Measurements from ENCODE around the gene APLNR. TPM values are rescaled to one million over a fixed set of nuclear protein-coding genes. Genes with fewer than 3 reads are reported as not detected.

The APLNR gene
- total RNA-seq, 1 experiment from 2014 or later, result 0.66 TPM

GRCh38 chr11:57266157-57266556 is 29.1 kb upstream of the APLNR start (continued):
- TF ChIP-seq ZNF512 (CRISPR knock-in tag; IDR thresholded peaks at IDR 0.05; ENCODE audit: borderline replicate concordance) (no peak), PRRX2 (CRISPR knock-in tag; IDR thresholded peaks at IDR 0.05) (no peak)
- TF ChIP-seq, protein P1, sequence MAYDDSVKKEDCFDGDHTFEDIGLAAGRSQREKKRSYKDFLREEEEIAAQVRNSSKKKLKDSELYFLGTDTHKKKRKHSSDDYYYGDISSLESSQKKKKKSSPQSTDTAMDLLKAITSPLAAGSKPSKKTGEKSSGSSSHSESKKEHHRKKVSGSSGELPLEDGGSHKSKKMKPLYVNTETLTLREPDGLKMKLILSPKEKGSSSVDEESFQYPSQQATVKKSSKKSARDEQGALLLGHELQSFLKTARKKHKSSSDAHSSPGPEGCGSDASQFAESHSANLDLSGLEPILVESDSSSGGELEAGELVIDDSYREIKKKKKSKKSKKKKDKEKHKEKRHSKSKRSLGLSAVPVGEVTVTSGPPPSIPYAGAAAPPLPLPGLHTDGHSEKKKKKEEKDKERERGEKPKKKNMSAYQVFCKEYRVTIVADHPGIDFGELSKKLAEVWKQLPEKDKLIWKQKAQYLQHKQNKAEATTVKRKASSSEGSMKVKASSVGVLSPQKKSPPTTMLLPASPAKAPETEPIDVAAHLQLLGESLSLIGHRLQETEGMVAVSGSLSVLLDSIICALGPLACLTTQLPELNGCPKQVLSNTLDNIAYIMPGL (CRISPR knock-in tag; IDR thresholded peaks at IDR 0.05), result no peak

GRCh38 chr11:57263351-57263750 is 26.3 kb upstream of the APLNR start:
- peaks cover 31% of the 10 kb centered on the region for H3K4me1 Mint-ChIP-seq
- peak overlapping the region; percentile 99 for H3K27ac Mint-ChIP-seq
- peak; percentile 81 for ATAC-seq
- peaks cover 4% of the 10 kb centered on the region; the same call in 1 of the 2 replicates for H3K27me3 Mint-ChIP-seq (ENCODE audit: low read depth)
- H3K36me3 Mint-ChIP-seq, result peaks cover 35% of the 10 kb centered on the region
- TF ChIP-seq USF1 (CRISPR knock-in tag; IDR thresholded peaks at IDR 0.05), result no peak
- TF ChIP-seq, protein P2, sequence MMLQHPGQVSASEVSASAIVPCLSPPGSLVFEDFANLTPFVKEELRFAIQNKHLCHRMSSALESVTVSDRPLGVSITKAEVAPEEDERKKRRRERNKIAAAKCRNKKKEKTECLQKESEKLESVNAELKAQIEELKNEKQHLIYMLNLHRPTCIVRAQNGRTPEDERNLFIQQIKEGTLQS (CRISPR knock-in tag; conservative IDR thresholded peaks at IDR 0.05), result no peak
- TF ChIP-seq, protein P3, sequence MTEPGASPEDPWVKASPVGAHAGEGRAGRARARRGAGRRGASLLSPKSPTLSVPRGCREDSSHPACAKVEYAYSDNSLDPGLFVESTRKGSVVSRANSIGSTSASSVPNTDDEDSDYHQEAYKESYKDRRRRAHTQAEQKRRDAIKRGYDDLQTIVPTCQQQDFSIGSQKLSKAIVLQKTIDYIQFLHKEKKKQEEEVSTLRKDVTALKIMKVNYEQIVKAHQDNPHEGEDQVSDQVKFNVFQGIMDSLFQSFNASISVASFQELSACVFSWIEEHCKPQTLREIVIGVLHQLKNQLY (CRISPR knock-in tag; IDR thresholded peaks at IDR 0.05), result no peak
- TF ChIP-seq FOXP4 (CRISPR knock-in tag; IDR thresholded peaks at IDR 0.05), result no peak
- no peak for TF ChIP-seq NR3C1 (CRISPR knock-in tag; conservative IDR thresholded peaks at IDR 0.05; ENCODE audit: low read depth)
- TF ChIP-seq, protein P4, sequence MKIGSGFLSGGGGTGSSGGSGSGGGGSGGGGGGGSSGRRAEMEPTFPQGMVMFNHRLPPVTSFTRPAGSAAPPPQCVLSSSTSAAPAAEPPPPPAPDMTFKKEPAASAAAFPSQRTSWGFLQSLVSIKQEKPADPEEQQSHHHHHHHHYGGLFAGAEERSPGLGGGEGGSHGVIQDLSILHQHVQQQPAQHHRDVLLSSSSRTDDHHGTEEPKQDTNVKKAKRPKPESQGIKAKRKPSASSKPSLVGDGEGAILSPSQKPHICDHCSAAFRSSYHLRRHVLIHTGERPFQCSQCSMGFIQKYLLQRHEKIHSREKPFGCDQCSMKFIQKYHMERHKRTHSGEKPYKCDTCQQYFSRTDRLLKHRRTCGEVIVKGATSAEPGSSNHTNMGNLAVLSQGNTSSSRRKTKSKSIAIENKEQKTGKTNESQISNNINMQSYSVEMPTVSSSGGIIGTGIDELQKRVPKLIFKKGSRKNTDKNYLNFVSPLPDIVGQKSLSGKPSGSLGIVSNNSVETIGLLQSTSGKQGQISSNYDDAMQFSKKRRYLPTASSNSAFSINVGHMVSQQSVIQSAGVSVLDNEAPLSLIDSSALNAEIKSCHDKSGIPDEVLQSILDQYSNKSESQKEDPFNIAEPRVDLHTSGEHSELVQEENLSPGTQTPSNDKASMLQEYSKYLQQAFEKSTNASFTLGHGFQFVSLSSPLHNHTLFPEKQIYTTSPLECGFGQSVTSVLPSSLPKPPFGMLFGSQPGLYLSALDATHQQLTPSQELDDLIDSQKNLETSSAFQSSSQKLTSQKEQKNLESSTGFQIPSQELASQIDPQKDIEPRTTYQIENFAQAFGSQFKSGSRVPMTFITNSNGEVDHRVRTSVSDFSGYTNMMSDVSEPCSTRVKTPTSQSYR (CRISPR knock-in tag; IDR thresholded peaks at IDR 0.05), result no peak
- peaks cover 50% of the 10 kb centered on the region for H3K9me3 Mint-ChIP-seq
- ChIA-PET CTCF (interaction anchor here (1.0 to 1.3 kb wide), 2 partner anchors 14 to 422 kb away, joined by 3 to 12 read pairs; no protein-coding TSS in a partner anchor), POLR2A (interaction anchor here (0.6 kb wide), 1 partner anchor 518 kb away, joined by 4 read pairs; no protein-coding TSS in a partner anchor)
- H3K4me3 Mint-ChIP-seq, result peak overlapping the region; percentile 42
- DNase-seq (ENCODE audit: low spot score), result no peak

GRCh38 chr11:57262157-57262556 is 25.1 kb upstream of the APLNR start:
- POLR2A ChIA-PET, result interaction anchor here (0.7 kb wide), 1 partner anchor 38 kb away, joined by 3 read pairs; no protein-coding TSS in a partner anchor
- DNase-seq (ENCODE audit: low spot score), result no peak
- H3K27ac Mint-ChIP-seq, result peak overlapping the region; percentile 99; the same call in 1 of the 2 replicates
- H3K9me3 Mint-ChIP-seq, result peaks cover 41% of the 10 kb centered on the region
- no peak overlapping the region for H3K4me3 Mint-ChIP-seq
- H3K4me1 Mint-ChIP-seq, result peaks cover 31% of the 10 kb centered on the region
- CTCF ChIA-PET, result no interaction called here
- H3K27me3 Mint-ChIP-seq (ENCODE audit: low read depth), result peaks cover 4% of the 10 kb centered on the region; the same call in 1 of the 2 replicates
- no peak for ATAC-seq
- peaks cover 27% of the 10 kb centered on the region for H3K36me3 Mint-ChIP-seq
- TF ChIP-seq KAT7 (CRISPR knock-in tag; IDR thresholded peaks at IDR 0.05; ENCODE audit: borderline replicate concordance) (no peak), ZSCAN18 (CRISPR knock-in tag; IDR thresholded peaks at IDR 0.05) (no peak), ZNF219 (CRISPR knock-in tag; IDR thresholded peaks at IDR 0.05; ENCODE audit: borderline replicate concordance) (no peak)
- TF ChIP-seq, protein P5, sequence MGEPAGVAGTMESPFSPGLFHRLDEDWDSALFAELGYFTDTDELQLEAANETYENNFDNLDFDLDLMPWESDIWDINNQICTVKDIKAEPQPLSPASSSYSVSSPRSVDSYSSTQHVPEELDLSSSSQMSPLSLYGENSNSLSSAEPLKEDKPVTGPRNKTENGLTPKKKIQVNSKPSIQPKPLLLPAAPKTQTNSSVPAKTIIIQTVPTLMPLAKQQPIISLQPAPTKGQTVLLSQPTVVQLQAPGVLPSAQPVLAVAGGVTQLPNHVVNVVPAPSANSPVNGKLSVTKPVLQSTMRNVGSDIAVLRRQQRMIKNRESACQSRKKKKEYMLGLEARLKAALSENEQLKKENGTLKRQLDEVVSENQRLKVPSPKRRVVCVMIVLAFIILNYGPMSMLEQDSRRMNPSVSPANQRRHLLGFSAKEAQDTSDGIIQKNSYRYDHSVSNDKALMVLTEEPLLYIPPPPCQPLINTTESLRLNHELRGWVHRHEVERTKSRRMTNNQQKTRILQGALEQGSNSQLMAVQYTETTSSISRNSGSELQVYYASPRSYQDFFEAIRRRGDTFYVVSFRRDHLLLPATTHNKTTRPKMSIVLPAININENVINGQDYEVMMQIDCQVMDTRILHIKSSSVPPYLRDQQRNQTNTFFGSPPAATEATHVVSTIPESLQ (CRISPR knock-in tag; IDR thresholded peaks at IDR 0.05), result no peak
